Hematopoietic multipotent progenitor cell treated with erythropoietin and hydrocortisone succinate and interleukin-3 and kit ligand, for 6 days (in vitro differentiated cells): Measurements from ENCODE around the gene PDYN.
"Not testable (repeated sequence)": the region's sequence is repeated elsewhere in the genome, so short reads cannot be mapped to it uniquely, and the experiment has no call there.

Experiments used
- DNase-seq: peaks from one replicate; pipeline ENCODE4 v3.0.0-alpha.2; 2015

Gene PDYN

DNA sequence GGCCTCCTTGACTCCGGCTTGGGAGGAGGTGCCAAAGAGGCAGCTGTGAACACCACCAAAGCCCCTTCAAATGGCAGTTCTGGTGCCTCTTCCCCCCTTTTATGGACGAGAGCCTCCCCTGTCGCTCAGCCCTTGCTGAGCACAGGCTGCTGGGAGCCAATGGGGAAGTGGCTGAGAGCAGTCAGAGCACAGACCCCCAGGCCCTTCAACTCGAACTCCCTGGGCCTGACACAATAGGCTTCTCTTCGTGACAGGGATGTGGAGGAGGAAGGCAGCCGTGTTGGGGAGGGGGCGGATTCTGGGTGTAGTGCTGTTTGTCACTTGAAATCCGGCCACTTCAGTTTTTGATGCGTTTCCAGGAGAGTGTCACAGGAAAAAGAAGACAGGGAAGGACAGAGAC lies at the start of gene PDYN:
Gene PDYN, minus strand, starts transcription at position 73 of the 400 bp plus-strand sequence. CDS start 10,974 bp downstream, outside the sequence.
- no peak for DNase-seq

DNA sequence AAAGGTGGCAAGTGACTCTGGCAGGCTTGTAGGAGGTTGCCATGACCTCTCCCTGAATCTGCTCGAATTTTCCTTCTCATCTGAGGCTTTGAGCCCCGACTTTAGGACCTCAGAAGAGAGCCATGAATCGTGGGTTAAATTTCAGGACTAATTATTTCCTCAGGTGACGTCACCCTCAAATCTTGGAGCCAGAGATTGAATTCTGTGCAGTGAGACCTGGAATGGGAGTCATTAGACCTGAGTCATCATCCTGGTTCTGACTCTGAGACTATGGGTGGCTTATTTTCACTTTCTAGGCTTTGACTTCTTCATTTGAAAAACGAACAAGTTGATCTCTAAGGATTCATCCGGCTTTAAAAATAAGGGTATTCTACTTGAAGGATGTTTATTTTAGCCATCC lies 48.5 kb upstream of the PDYN start:
- DNase-seq: no peak

DNA sequence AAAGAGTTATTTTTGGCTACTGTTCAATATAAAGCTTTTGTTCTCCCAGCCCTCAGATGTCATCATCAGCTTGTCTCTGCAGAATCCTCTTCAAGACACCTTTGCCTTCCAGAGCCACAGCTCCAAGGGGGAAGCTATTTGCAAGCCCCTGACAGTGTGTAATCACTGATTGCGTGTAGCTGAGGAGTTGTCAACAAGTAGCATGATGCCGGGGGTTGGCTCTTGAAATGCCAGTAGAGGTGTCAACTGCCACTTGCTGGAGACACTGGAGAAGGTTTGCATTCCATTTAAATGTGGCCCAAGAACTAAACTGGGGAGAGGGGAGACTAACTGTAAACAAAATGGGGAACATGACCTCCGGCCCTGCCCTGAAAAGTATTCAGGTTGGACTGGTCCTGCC lies 44.3 kb upstream of the PDYN start:
- DNase-seq: no peak

DNA sequence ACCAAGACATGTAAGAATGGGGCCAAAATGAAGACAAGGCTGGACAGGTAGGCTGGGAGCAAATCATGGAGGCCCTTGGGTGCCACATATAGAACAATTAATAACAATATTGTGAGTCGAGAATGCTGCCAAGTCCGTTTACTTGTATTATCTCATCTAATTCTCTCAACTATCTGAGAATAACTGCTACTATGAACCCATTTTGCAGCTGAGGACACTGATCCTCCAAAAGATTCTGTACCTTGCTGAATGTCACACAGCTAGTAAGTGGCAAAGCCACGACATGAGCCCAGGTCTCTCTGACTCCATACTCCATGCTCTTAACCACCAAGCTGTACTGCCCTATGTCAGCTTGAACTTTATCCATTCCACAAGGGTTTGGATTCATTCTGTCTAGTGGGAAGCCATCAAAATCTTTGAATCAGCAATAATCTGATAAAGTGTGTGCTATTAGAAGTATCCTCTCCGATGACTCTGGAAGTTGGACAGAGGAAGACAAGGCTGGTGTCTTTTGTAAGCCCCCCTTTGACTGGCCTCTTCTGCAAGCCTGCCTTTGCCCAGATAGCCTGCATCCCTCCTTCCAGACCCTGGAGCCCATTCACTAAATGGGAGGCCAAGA lies 43.5 kb upstream of the PDYN start:
- no peak for DNase-seq

DNA sequence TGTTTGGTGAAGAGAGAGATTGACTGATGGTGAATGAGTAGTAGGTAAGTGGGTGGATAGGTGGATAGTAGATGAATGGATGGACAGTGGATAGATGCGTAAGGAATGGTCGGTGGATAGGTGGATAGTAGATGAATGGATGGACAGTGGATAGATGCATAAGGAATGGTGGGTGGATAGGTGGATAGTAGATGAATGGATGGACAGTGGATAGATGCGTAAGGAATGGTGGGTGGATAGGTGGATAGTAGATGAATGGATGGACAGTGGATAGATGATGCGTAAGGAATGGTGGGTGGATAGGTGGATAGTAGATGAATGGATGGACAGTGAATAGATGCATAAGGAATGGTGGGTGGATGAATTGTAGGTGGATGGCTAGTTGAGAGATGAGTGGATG lies 42.5 kb upstream of the PDYN start:
- not testable (repeated sequence) for DNase-seq

DNA sequence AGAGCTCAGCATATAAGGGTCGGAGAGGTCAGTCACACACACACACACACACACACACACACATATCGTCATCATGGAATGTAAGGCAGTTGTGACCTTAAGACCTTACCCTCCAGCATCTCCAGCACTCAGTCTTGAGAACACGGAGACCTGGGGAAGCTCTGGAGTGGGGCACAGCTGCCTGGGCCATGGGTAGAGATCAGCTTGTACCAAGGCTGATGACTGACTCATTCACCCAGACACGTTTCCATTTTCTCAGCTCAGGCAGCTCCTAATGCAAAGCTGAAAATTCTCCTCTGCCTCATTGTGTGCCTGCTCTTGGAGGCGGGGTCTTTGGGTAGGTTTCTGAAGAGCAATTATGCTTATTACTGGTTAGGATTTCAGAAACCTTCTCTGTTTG lies 38.3 kb upstream of the PDYN start:
- no peak for DNase-seq

DNA sequence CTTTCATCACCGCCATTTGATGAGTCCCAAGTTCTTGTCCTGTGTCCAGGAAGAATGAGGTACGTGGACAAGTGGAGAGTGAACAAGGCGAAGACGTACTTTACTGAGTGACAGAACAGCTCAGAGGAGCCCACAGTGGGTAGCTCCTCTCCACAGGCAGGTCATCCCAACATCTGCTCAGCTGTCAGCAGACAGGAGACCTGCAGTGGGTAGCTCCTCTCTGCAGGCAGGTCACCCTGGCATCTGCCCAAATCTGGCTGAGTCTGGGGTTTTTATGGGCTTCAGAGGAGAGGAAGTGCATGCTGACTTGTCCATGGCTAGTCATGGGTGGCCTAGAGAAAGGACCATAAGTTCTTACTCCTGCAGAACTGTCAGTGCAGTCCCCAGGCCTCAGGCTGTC lies 32.7 kb upstream of the PDYN start:
- no peak for DNase-seq

DNA sequence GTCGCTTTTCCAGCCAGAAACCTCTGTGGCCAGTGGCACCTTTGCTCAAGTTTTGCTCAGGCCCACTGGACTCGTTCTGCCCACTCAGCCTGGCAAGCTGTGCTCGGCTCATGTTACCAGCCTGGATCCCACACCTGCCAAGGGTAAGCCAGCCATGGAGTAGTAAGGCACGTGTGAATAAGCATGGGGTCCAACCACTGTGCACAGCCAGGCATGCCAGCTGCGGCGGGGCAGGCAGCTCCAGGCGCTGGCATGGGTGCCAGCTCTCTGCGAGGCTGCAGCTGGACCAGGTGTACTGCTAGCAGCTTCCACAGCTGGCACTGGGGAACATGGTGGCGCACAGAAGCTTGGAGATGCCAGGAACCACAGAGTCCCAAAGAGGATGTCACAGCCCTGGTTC lies 32.1 kb upstream of the PDYN start:
- no peak for DNase-seq

DNA sequence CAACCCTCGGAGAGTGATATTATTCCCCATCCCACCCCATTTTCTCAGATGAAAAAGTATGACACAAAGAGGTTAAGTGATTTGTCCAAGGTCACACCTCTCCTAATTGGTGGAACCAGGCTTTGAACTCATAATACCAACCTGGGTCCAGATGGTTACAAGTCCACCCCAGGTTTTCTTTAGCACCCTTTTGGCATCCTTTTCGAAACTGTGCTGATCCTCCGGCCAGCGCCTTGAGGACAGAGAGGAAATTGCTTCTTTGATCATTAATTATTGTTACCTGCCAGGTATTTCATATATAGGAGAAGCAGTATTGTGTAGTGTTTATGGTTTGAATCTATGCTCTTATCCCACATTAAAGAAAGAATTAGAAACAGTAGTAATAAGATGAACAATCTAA lies 29.3 kb upstream of the PDYN start:
- DNase-seq: peak; percentile 2

DNA sequence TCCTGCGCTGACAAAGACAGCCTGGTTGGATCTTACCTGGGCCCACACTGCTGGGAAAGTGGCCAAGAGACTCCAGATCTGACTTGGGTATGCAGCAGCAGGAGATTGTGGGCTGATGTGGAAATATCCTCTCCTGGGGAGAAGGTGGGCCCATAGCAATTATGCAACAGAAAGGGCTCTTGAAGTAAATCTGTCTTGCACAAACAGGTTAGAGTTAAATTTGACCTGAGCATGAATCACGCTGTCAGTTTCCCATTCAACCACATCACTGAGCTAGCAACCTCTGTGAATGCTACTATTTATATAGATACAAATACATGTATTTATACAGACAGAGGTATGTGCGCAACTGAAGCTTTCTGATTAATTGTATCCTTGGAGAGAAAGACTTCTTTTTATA lies 28.3 kb upstream of the PDYN start:
- DNase-seq: no peak

DNA sequence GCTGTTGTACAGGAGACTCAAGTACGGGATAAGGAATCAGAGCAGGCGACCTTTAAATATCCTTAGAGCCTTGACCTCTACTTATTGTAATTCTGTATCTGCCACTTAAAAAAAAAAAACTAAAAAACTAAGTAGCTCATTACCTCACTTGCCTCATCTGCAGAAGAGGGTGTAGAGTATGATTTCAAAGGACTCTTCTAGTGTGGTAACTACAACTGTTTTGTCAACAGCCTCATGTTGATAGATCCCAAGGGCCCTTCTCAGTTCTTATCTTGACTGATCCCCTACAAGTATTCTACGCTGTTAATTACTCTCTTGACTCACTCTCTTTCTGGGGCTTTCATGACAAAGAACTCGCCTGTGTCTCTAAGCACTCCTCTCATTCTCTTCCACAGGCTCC lies 16.7 kb upstream of the PDYN start:
- no peak for DNase-seq

DNA sequence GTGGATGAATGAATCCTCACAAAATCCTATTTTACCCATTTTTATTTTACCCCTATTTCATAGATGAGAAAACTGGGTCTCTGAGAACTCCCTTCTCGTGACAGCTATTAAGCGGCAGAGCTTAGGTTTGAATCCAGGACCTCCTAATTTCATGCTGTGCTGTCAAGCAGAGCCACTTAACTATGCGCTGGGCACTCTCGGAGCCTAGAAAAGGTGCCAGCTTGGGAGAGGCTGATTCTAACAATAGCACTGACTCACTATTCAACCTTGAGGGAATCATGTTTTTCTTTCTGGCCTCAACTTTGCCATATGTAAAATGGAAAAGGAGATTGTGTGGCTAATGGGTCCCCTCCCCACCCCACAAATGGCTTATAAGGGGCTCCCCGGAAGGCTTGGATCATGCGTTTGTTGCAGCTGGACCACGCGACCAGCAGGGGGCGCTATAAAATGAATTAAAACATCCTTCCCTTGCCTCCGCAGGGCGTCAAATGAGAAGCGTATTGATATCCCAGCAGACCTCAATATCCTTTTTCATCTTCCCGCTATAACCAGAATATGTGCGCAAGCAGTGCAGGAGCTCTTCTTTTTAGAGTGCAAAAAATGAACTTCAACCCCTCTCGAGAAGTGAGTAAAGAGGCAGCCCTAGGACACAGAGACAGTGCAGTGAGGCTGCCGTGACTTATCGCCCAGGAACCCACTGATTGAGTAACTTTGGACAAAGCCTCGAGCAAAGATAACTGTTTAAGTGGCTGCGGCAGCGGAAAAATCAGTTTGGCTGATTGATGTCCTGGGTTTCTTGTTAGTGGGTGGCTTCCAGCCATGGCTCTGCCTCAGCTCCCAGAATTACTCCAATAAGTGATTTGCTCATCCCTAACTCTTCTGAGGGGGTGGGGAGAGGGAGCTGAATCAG lies 12.8 kb upstream of the PDYN start:
- DNase-seq: peak; percentile 74

DNA sequence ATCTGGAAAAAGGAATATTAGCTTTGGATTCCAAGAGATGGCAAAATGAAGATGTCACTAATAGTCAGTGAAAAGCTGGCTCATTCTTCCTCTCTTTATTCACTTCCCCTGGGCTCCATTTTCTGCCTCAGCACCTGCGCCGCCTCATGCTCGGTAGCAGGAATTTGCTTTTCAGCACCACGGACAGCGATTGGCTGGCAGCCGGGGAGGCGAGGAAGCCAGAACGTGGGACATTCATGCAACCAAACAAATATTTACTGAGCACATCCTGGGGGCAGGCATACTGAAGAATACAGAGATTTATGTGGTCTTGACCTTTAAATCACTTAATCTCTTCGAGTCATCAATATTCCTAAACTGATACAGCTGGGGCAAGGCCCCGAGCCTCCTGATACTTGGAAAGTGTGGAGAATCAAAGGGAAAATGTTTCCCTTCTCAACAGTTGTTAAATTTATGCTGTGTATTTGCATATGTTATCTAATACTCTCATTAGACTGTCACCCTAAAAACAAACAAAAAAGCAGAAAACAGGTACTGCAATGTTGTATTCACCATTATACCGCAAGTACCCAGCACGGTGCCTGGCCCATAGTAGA lies 12.1 kb upstream of the PDYN start:
- peak; percentile 79 for DNase-seq

DNA sequence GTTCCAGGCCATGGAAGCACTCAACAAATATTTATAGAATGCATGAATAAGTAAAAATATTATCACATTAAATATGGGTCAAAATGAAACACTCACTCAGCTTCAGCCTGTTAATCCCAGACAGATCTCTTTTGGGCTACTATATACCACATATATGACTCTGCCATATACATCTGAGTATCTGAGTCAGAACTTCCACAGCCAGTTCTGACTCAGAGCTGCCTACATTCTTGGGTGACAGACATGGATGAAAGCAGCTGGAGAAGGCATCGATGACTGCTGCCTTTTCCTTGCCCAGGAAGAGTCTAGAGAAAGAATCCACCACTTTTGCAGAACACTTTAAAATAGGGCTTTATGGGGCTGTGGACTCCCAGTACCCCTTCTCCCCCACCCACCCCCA lies 11.5 kb upstream of the PDYN start:
- no peak for DNase-seq

DNA sequence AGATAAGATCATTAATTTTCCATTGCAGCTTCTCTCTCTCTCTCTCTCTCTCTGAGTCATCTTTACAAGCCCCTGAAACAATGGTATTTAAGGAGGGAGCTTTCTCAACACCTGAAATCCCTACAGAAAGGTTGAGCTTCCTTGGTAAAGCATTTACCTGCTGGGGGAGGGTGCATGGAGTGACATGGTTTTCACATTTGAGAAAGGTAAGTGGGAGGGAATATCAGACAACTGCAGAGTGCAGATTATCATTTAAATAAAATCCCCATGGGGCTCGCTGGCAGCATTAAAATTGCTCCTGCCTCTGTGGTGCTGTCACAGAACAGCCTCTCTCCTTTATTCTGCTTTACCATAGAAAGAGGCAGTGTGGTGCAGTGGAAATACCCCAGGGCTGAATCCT lies 10.3 kb upstream of the PDYN start:
- no peak for DNase-seq

DNA sequence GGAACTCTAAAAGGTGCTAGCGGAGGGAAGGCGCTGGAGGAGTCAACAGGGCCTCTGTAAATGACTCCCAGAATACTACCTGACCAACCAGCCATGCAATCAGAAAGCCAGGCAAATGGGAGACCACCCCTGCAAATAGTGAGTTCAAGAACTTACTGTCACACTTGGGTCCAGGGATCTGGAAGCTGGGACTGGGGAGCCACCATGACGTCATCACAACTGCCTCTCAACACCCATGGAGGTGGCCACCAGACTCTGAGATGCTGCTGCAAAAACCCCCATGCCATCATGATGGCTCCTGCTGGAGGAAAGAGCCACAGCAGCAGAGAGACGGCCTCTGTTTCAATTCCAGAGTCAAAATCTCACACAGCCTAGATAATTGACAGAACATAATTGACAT lies 8.5 kb upstream of the PDYN start:
- no peak for DNase-seq

DNA sequence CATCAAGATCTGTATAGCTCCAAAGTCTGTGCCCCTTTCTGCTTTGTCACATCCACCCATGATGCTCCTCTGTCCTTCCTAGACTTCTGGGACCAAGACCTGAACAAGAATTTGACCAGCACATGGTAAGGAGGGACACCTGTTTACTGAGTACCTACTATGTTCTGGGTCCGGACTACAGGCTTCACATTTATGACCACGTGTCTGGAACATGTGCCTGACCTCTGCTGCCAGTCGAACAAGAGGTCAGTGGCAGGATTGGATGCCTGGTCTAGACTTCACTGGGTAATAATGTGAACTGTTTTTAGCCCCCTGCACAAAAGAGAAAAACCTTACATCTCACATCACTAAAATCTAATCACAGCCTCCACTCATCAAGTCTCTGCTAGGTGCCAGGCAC lies 7.3 kb upstream of the PDYN start:
- DNase-seq: no peak

DNA sequence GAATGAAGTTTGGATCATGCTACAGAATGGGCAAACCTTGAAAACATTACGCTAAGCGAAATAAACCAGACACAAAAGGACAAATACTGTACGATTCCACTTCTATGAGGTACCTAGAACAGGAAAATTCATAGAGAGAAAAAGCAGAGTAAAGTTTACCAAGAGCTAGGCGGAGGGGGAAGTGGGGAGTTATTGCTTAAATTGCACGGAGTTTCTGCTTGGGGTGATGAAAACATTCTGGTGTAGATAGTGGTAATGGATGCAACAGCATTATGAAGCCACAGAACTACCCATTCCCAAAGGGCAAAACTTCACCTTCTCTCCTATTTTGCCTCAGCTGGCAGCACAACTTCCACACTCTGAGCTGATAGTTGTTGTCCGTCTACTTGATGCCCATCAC lies 6.4 kb upstream of the PDYN start:
- DNase-seq: no peak

DNA sequence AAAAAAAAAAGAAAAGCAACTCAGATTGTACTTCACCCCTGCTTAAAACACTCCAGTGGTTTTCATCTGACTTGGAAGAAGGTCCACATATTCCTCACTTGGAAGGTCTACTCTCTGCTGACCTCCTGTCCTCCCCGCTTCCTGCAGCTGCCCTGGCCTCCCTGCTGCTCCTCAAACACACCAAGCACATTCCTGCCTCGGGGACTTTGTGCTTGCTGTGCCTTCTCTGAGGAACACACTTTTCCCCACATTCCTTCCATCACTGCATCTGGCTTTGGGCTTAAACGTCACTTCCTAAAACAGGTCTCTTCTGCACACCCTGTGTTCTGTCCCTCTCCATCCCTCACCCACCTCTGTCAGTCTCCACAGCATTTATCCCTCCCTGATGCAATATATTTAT lies 4.9 kb upstream of the PDYN start:
- no peak for DNase-seq

DNA sequence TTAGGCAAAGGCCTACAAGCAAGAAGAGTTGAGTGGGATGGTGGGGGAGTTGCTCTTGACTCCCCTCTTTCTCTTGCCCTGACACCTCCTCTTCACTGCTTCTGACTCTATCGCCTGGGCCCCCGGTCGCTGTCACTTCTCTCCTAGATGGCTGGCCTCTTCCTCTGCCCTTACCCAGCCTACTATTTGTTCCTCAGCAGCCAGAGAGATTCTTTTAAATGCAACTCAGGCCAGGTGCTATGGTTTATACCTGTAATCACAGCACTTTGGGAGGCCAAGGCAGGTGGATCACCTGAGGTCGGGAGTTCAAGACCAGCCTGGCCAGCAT lies 4.3 kb upstream of the PDYN start:
- no peak for DNase-seq

DNA sequence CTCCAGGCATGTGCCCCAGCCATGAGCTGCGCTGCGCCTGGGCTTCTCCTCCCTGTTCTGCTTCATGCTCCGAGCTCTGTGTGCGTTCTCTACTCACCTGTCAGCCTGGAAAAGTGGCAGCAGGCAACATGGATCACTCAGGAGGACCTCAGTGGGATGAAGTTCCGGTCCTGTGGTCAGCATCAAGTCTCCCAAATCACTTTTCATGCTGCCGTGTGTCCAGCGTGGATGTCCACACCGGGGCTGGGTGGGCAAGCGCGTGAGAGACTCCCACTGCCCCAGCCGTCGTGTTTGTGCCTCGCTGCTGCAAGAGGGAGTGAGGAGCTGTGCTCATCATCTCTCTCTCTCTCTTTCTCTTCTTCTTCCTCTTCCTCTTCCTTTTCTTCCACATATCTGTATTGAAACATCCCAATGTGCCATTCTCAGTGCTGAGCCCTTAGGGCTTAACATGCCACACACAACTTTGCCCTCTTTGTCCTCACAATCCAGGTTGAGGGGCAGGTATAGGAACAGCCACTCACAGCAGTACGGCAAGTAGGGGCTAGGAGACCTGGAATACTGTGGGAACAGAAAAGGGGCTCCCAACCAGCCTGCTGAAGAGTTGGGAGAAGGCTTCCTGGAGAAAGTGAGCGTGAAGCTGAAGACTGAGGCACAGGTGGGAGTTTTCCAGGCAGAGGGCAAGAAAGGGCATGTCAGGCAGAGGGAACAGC lies 3.8 kb upstream of the PDYN start:
- no peak for DNase-seq

DNA sequence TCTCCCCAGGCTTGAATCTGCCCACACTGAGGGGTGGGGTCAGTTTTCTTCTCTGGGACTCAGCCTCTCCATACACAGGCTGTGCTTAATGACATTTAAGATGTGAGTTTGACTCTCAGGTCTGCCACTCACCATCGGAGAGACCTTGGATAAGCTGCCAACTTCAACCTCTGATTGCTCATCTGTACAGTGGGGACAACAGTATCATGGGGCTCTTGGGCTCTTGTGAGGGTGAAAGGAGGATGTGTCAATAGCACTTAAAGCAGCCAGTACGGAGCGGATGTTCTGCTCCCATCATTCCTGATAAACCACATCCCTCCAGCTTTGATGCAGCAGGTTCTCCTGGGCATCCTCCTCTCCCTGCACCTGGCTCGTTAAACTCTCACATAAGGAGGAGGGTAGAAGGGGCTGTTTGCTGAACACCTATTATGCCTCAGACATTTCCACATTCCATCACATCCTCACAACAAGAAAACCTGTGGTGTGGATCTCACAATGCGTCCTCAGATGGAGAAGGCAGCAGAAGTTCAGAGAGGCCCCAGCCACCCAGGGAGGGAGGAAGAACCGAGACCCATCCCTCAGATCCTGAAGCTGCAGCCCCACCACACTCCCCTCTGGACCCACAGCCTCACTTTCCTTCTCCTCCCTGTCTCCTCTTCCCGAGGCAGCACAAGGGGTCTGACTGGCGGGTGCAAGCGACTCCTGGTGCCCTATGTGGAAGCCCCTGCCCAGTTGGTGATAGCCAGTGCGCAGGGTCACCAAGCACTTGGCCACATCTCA lies 1.9 kb upstream of the PDYN start:
- no peak for DNase-seq

DNA sequence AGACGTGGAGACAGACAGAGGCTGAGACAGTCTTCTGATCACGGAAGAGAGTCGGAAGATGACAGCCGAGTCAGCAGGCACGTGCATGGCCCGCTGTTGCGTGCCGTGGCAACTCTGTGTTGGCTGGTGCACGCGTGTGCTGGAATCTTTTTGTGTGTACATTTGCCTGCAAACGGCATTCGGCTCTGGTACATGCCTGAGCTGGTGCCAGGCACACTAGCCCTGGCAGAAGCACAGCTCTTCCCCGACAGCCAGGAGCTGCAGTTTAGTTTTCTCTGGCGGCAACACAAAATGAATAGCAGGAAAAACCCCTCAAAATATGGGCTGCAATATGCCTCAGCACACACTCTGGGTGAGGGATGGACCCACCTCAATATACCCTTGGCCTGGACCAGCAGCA lies 769 bp upstream of the PDYN start:
- no peak for DNase-seq
